GM18951 (cell line): ENCODE data around the gene CASKIN2.
A peak's percentile ranks its signal among the peaks of the same experiment; 100 is the strongest.
"Not testable (repeated sequence)": the region's sequence is repeated elsewhere in the genome, so short reads cannot be mapped to it uniquely, and the experiment has no call there.

Source experiments
- POLR2A ChIP-seq: IDR thresholded peaks from 4 replicates; pipeline ENCODE4 v1.6.1; 2011; ENCODE audit warnings: mild to moderate bottlenecking; ENCODE audit not compliant: insufficient read length, insufficient read depth; ENCODE audit errors: extremely low read depth
- in situ Hi-C: fragments of 300-500 bp; cut with MboI; formaldehyde crosslinking; loops from one replicate; pipeline ENCODE4 v1.12.0; 2022; ENCODE audit warnings: low sequenced_read_pairs, mixed read lengths, inconsistent platforms; ENCODE audit not compliant: unreplicated experiment

CASKIN2 gene

GRCh38 chr17:75521951-75522727 is 6.8 kb upstream of the CASKIN2 start:
- in situ Hi-C loops, result no loop called here
- TF ChIP-seq POLR2A, result no peak

- no peak for TF ChIP-seq POLR2A
- in situ Hi-C loops, result no loop called here
These were observed 6.0 kb upstream of the CASKIN2 start for GRCh38 chr17:75521290-75521689.

- in situ Hi-C loops, result not testable (repeated sequence)
These were observed 5.1 kb upstream of the CASKIN2 start for GRCh38 chr17:75520413-75520812.

GRCh38 chr17:75518983-75519537 is 3.7 kb upstream of the CASKIN2 start:
- in situ Hi-C loops, result no loop called here
- TF ChIP-seq POLR2A, result no peak

GRCh38 chr17:75518201-75518600 is 2.9 kb upstream of the CASKIN2 start:
- in situ Hi-C loops, result no loop called here
- no peak for TF ChIP-seq POLR2A

- in situ Hi-C loops, result no loop called here
- TF ChIP-seq POLR2A, result no peak
These were observed 2.0 kb upstream of the CASKIN2 start for GRCh38 chr17:75517297-75517865.

GRCh38 chr17:75516619-75517296 is 1.4 kb upstream of the CASKIN2 start:
- in situ Hi-C loops, result no loop called here
- no peak for TF ChIP-seq POLR2A

GRCh38 chr17:75516255-75516618 is 900 bp upstream of the CASKIN2 start, which contains the start of gene TSEN54:
Gene TSEN54 (plus strand): TSS chr17:75516528. CDS start chr17:75516561, 33 bp downstream.
- in situ Hi-C loops, result no loop called here
- peak; percentile 62 for TF ChIP-seq POLR2A

GRCh38 chr17:75514919-75515495 is 330 bp downstream of the CASKIN2 start:
- in situ Hi-C loops, result no loop called here
- TF ChIP-seq POLR2A, result no peak

- TF ChIP-seq POLR2A, result no peak
These were observed 928 bp downstream of the CASKIN2 start for GRCh38 chr17:75514299-75514918.

GRCh38 chr17:75513641-75514000 is 1.7 kb downstream of the CASKIN2 start:
- no peak for TF ChIP-seq POLR2A
- in situ Hi-C loops, result no loop called here

More at GRCh38 chr17:75514299-75514918, 928 bp downstream of the CASKIN2 start:
- in situ Hi-C loops, result no loop called here

GRCh38 chr17:75512926-75513640 is 2.3 kb downstream of the CASKIN2 start:
- in situ Hi-C loops, result no loop called here
- no peak for TF ChIP-seq POLR2A
